OCI-LY7 (cell line): ENCODE measurements around the gene HOTAIR.

ENCODE experiments used
- EZH2phosphoT487 ChIP-seq: fragments of 200-600 bp; sonication (generic); IDR thresholded peaks from 2 replicates; pipeline ENCODE4 v1.6.1; 2018; ENCODE audit warnings: low read depth, borderline replicate concordance, mild to moderate bottlenecking, mixed run types, antibody characterized with exemption, low read length, moderate library complexity, mixed read lengths
- TF ChIP-seq, protein P1 (sequence below): fragments of 200-600 bp; sonication (generic); conservative IDR thresholded peaks from 2 replicates; pipeline ENCODE4 v1.5.1; 2014; ENCODE audit warnings: mild to moderate bottlenecking, antibody characterized with exemption, low read length, moderate library complexity, mixed read lengths

DNA sequence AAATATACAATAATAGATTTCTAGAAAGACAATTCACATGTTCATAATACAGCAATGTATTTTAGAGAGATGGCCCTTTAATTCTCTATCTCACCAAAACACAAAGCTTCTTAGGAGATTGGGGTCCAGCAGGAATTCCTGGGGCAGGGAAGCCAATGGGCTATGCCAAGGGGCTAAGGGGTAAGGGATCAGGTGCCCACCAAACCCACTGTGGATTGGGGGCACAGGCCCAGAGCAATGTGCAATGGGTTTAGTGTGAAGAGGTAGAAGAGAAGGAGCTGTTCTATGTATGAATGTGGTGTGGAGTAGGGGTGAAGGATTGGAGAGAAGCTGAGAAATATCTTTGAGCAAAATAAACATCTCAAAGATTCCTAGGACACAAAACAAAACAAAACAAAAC lies 33.6 kb downstream of the HOTAIR start:
- TF ChIP-seq, protein P1, sequence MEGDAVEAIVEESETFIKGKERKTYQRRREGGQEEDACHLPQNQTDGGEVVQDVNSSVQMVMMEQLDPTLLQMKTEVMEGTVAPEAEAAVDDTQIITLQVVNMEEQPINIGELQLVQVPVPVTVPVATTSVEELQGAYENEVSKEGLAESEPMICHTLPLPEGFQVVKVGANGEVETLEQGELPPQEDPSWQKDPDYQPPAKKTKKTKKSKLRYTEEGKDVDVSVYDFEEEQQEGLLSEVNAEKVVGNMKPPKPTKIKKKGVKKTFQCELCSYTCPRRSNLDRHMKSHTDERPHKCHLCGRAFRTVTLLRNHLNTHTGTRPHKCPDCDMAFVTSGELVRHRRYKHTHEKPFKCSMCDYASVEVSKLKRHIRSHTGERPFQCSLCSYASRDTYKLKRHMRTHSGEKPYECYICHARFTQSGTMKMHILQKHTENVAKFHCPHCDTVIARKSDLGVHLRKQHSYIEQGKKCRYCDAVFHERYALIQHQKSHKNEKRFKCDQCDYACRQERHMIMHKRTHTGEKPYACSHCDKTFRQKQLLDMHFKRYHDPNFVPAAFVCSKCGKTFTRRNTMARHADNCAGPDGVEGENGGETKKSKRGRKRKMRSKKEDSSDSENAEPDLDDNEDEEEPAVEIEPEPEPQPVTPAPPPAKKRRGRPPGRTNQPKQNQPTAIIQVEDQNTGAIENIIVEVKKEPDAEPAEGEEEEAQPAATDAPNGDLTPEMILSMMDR = no peak
- TF ChIP-seq EZH2phosphoT487 = no peak
